Spleen (tissue), 7 donors: ENCODE measurements around the gene TRPM5.

Experiments used
- CTCF ChIP-seq, 11 experiments: fragments of 200-600 bp in 7 of 11; fragments of 450-650 bp in 4 of 11; sonication (generic) in 4 of 11; IDR thresholded peaks in 8 of 11; conservative IDR thresholded peaks in 3 of 11; 1 replicate in 7 of 11; 2 replicates in 4 of 11; pipeline versions ENCODE4 v1.4.0 to v1.8.0; 2016 to 2021; ENCODE audit warnings: antibody characterized with exemption in 11 of 11, inconsistent platforms in 4 of 11, mild to moderate bottlenecking in 1 of 11
- POLR2A ChIP-seq, 3 donors: fragments of 450-650 bp; IDR thresholded peaks; one replicate each; pipeline ENCODE4 v1.5.1; 2017; ENCODE audit warnings: antibody characterized with exemption in 3 of 3, mild to moderate bottlenecking in 1 of 3
- donor health status: DM: no; HTN: no; CAD: no; lungs with moderate emphysema.
- donor health status: DM: no; HTN: no; CAD: no.
- donor health status: DM: no; HTN: no; CAD: no.

GRCh38 chr11:2408671-2409070 lies 35.6 kb downstream of the TRPM5 start:
- TF ChIP-seq CTCF (IDR thresholded peaks at IDR 0.05 in 8 of 11, conservative IDR thresholded peaks at IDR 0.05 in 3 of 11) (no peak), POLR2A (IDR thresholded peaks at IDR 0.05) (no peak)
